HG02588 (cell line): ENCODE results near the gene TTLL12.

Source experiments
- ATAC-seq: cut with Tn5 transposase; IDR thresholded peaks from one replicate; pipeline ENCODE4 v1.9.1; 2021; ENCODE audit warnings: mild to moderate bottlenecking, moderate library complexity; ENCODE audit not compliant: unreplicated experiment

TTLL12 gene

GRCh38 chr22:43216738-43217137 is 29.8 kb upstream of the TTLL12 start:
- ATAC-seq: no peak

- no peak for ATAC-seq
Observed at GRCh38 chr22:43213962-43214361, 27.0 kb upstream of the TTLL12 start.

GRCh38 chr22:43213051-43213450 is 26.1 kb upstream of the TTLL12 start:
- no peak for ATAC-seq

GRCh38 chr22:43212434-43212952 is 25.6 kb upstream of the TTLL12 start:
- no peak for ATAC-seq

- no peak for ATAC-seq
Observed at GRCh38 chr22:43211941-43212433, 25.1 kb upstream of the TTLL12 start.

GRCh38 chr22:43210631-43211515 is 23.9 kb upstream of the TTLL12 start:
- ATAC-seq: no peak

- ATAC-seq: no peak
Observed at GRCh38 chr22:43209971-43210370, 23.0 kb upstream of the TTLL12 start.

- no peak for ATAC-seq
Observed at GRCh38 chr22:43209523-43209890, 22.6 kb upstream of the TTLL12 start.

GRCh38 chr22:43208703-43209522 is 22.0 kb upstream of the TTLL12 start:
- no peak for ATAC-seq

- no peak for ATAC-seq
Observed at GRCh38 chr22:43207849-43208702, 21.1 kb upstream of the TTLL12 start.

GRCh38 chr22:43207386-43207785 is 20.5 kb upstream of the TTLL12 start:
- no peak for ATAC-seq

- no peak for ATAC-seq
Observed at GRCh38 chr22:43206509-43207161, 19.7 kb upstream of the TTLL12 start.

GRCh38 chr22:43205748-43206508 is 19.0 kb upstream of the TTLL12 start:
- ATAC-seq: no peak

GRCh38 chr22:43205261-43205691 is 18.3 kb upstream of the TTLL12 start:
- no peak for ATAC-seq

GRCh38 chr22:43203471-43203981 is 16.6 kb upstream of the TTLL12 start:
- no peak for ATAC-seq

GRCh38 chr22:43202756-43203410 is 15.9 kb upstream of the TTLL12 start:
- no peak for ATAC-seq

- no peak for ATAC-seq
Observed at GRCh38 chr22:43202326-43202725, 15.4 kb upstream of the TTLL12 start.

- ATAC-seq: no peak
Observed at GRCh38 chr22:43201486-43202219, 14.7 kb upstream of the TTLL12 start.
